GM19467 (cell line): ENCODE results near the gene ZNF638.
"Not testable (repeated sequence)": the region's sequence is repeated elsewhere in the genome, so short reads cannot be mapped to it uniquely, and the experiment has no call there.

Experiments
- ATAC-seq: cut with Tn5 transposase; IDR thresholded peaks from one replicate; pipeline ENCODE4 v1.9.1; 2021; ENCODE audit warnings: mild to moderate bottlenecking, moderate library complexity; ENCODE audit not compliant: unreplicated experiment

ZNF638 gene, protein sequence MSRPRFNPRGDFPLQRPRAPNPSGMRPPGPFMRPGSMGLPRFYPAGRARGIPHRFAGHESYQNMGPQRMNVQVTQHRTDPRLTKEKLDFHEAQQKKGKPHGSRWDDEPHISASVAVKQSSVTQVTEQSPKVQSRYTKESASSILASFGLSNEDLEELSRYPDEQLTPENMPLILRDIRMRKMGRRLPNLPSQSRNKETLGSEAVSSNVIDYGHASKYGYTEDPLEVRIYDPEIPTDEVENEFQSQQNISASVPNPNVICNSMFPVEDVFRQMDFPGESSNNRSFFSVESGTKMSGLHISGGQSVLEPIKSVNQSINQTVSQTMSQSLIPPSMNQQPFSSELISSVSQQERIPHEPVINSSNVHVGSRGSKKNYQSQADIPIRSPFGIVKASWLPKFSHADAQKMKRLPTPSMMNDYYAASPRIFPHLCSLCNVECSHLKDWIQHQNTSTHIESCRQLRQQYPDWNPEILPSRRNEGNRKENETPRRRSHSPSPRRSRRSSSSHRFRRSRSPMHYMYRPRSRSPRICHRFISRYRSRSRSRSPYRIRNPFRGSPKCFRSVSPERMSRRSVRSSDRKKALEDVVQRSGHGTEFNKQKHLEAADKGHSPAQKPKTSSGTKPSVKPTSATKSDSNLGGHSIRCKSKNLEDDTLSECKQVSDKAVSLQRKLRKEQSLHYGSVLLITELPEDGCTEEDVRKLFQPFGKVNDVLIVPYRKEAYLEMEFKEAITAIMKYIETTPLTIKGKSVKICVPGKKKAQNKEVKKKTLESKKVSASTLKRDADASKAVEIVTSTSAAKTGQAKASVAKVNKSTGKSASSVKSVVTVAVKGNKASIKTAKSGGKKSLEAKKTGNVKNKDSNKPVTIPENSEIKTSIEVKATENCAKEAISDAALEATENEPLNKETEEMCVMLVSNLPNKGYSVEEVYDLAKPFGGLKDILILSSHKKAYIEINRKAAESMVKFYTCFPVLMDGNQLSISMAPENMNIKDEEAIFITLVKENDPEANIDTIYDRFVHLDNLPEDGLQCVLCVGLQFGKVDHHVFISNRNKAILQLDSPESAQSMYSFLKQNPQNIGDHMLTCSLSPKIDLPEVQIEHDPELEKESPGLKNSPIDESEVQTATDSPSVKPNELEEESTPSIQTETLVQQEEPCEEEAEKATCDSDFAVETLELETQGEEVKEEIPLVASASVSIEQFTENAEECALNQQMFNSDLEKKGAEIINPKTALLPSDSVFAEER (N-terminal part only)

DNA sequence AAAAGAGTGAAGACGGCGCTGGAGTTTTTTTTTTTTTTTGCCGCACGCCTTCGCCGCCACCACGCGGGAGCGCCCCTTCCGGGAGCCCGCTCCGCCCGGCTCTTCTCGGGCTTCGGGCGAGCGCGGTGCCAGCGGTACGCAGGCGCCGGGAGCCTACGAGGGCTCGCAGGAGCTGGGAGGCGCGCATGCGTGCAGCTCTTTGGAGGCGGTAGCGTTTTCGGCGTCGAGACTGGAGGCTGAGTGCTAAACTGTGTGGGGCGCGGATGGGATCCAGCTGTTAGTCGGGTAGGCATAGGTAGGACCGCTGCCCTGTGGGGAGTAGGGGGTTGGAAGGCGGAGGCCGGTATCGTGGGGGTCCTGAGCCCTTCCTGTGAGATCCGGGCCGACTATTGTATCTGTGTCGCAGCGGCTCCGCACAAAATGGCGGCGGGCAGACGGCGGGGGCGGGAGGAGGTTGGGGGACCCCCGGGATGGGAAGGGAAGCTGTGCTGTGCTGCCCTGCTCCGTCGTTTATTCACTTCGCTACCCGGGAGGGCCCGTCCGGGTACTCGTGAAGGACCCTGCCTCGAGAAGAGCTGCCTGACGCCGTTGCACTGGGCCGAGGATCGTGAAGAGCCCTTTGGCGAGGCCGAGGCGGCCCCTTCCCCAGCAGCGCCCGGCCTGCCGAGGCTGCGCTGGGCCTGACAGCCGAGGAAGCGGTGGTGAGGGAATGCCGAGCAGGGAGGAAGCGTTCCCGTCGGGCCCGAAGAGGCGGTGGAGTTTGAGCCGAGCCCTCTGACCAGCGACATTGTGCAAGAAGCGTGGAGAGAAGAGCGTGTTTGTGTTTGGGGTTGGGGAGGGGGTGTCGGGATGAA is at the start of gene ZNF638:
ZNF638 (plus strand) TSS at position 202 of the 854 bp plus-strand sequence. CDS start 17,173 bp downstream, outside the sequence.
- peak; percentile 95 for ATAC-seq

DNA sequence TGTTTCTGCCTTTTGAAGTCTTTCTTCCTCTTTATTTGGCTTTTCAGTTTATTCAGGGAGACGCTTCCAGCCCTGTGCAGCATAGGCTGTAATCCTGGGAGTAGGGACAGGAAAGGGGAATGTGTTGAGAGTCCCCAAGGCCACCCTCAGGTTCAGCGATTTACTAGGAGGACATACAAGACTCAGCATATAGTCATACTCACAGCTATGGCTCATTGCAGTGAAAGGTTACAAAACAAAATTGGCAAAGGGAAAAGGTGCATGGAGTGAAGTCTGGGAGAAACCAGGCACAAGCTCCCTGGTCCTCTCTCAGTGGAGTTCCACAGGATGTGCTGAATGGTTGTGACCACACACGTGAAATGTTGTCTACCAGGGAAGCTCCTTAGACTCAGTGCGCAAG is 49.6 kb upstream of the ZNF638 start:
- ATAC-seq, result no peak

DNA sequence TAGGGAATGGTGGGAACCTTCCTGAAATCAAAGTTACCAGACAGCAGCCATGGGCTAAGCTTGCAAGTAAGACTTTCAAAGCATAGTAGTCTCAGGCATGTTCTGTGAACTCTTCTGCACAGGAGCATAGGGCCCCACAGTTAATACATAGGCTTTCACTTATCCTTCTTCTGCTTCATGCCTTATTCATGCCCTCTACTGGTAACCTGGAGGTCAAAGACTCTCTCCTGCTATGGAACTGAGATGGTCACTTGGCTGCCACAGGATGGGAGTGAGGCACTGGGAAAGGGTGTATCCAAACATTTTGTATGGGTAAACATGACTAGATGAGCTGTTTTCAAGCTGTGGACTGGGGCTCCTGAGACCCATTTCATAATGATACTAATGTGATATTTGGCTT is 49.1 kb upstream of the ZNF638 start:
- no peak for ATAC-seq

DNA sequence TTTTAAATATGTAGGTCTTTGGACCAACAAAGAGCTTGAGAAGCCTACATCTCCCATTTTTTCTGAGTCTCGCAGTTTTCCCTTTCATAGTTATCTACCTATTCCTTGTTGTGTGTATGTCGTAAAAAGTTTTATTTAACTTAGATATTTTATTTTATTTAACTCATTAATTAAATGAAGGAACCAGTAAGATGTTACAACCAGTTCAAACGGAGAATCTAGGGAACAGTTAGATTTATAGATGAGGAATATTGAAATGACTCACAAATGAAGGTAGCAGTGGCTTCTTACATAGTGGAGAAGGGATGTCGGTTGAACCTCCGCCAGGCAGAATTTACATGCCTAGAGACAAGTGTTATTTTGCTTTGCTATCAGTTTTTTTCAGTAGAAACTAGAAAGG is 48.5 kb upstream of the ZNF638 start:
- ATAC-seq, result no peak

DNA sequence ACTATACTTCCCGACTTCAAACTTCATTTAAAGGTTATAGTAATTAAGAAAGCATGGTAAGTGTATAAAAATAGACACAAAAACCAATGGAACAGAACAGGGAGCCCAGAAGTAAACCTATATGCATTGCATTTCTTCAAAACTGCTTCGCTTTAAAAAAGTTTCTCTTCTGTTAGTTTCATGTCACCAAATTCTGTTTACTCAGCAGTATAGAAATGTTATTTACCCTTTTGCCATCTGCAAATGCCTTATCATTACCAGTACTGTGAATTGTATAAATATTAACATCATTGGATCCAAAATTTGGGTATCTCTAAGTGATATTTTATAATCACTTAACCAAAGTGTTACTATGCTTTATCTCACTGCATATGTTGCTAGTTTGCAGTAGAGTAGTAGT is 45.9 kb upstream of the ZNF638 start:
- ATAC-seq, result no peak

DNA sequence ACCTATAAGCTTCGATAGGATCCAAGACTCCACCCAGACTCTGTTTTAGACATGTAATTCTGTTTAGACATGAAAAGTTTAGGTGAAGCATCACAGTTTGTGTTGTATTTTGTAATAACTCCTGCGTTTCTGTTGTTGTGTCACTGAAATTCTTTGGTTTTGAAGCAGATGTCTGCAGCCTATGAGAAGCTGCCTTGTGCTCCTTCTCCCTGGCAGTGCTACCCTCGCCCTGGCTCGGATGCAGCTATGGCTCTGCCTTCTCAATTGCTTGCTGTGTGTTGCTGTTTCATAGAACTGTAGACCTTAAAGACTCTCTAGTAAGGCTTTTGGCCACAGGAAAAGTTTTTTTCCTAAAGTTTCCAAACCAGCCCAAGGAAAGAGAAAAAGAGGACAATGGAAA is 40.2 kb upstream of the ZNF638 start:
- ATAC-seq, result no peak

DNA sequence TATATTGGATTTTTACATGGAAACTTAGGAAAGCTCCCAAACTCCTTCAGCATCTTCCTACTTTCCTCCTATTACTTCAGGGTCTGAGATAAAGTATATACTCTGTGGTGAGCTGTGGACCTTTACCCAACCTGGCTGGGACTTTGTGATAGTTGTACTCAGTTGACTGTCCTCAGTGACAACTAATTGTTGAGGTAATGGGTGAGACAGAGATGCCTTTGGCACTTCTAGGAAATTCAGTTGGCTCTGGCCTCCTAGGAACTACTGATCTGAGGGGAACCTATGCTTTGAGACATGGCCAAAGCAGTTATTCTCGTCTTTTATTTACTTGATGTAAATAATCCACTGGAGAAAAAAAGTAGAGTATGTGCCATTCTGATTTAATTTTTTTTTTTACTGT is 39.4 kb upstream of the ZNF638 start:
- ATAC-seq, result no peak

DNA sequence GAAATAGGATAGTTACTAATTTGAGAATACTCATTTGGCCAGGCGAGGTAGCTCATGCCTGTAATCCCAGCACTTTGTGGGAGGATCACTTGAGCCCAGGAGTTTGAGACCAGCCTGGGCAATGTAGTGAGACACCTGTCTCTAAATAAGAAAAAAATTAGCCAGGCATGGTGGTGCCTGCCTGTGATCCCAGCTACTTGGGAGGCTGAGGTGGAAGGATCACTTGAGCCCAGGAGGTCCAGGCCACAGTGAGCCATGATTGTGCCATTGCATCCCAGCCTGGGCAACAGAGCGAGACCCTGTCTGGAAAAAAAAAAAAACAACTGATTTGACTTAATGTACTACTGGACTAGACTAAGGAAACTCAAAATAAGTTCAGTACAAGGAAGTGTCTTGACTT is 32.7 kb upstream of the ZNF638 start:
- ATAC-seq, result no peak

DNA sequence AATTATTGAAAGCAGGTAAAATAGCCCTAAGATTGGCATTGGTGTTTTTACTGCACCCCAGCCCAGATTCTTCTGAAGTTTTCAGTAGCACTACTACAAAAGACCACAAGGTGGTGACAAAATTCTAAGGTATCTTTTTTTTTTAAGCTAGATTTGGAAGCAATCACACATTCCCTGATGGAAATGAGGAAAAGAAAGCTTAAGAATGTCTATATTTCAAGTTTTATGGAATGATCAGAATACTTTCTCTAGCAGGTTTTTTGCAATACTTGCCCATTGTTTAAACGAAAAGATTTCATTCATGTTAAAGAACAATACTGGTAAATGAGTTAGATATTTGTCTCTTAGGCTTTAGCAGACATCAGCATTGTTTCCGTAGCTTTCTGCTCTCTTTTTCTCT is 32.1 kb upstream of the ZNF638 start:
- no peak for ATAC-seq

DNA sequence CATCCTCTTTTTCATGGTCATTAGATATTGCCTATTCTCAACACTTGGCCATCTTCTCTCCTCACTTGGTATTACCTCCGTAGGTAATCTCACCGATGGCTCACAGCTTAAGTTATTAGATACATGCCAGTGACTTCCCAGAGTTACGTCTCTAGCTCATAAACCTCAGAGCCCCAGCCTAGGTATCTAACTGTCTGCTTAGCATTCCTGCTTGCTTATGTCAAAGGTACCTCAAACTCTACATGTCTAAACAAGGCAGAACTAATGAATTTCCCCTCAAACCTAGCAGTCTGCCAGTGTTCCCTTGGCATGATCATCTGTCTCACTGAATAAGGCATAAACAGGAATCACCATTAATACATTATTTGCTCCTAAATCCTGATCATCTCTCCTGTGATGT is 27.7 kb upstream of the ZNF638 start:
- no peak for ATAC-seq

DNA sequence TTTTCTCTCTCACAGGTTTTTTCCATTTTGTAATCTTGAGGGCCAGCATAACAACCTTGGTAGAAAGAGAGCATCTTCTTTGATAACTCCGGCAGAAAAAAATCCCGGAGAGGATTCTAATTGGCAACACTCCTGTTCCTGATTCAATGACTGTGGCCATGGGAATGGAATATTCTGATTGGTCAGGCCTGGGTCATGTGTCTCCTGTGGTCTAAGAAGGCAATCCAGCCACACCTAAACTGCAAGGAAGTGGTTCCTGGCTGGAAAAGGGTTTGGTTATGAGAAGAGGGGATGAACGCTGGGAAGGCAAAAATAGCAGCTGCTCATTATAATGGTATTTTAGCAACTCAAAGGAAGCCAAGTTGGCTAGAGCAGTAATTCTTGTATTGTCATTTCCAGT is 24.8 kb upstream of the ZNF638 start:
- no peak for ATAC-seq

DNA sequence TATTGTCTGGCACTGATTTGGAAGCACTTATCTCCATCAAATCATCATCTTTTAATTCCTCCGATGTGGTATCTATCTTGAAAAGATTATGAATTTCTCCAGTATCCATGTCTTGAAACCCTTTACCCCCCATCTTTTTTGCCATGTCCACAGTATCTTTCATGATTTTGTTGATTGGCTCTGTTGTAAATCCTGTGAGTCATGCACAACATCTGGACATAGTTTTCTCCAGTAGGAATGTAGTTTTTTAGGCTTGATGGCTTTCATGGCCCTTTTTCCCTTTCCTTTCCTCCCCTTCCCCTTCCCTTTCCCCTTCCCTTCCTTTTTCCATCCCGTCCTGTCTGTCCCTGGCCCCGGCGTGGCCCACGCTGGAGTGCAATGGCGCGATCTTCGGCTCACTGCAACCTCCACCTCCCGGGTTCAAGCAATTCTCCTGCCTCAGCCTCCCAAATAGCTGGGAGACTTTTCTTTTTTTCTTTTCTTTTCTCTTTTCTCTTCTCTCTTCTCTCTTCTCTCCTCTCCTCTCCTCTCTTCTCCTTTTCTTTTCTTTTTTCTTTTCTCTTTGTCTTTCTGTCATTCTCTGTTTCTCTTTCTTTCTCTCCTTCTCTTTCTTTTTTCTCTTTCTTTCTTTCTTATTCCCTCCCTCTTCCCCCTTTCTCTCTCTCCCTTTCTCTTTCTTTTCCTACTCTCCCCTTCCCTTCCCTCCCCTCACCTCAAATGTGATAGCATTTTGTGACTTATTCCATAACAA is 18.4 kb upstream of the ZNF638 start:
- no peak for ATAC-seq

DNA sequence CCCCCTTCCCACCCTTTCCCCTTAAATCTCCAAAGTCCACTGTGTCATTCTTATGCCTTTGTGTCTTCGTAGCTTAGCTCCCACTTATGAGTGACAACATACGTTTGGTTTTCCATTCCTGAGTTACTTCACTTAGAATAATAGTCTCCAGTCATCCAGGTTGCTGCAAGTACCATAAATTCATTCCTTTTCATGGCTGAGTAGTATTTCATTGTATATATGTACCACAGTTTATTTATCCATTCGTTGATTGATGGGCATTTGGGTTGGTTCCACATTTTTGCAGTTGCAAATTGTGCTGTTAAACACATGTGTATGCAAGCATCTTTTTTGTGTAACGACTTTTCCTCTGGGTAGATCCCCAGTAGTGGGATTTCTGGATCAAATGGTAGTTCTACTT is 14.5 kb upstream of the ZNF638 start:
- no peak for ATAC-seq

DNA sequence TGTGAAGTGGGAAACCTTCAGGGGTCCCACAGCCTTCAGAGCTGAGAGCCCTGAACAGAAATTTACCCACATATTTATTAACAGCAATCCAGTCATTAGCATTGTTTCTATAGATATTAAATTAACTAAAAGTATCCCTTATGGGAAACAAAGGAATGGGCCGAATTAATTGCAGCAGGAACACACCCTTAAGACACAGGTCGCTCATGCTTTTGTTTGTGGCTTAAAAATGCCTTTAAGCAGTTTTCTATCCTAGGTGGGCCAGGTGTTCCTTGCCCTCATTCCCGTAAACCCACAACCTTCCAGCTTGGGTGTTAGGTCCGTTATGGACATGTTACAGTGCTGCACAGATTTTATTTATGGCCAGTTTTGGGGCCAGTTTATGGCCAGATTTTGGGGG is 13.7 kb upstream of the ZNF638 start:
- not testable (repeated sequence) for ATAC-seq

DNA sequence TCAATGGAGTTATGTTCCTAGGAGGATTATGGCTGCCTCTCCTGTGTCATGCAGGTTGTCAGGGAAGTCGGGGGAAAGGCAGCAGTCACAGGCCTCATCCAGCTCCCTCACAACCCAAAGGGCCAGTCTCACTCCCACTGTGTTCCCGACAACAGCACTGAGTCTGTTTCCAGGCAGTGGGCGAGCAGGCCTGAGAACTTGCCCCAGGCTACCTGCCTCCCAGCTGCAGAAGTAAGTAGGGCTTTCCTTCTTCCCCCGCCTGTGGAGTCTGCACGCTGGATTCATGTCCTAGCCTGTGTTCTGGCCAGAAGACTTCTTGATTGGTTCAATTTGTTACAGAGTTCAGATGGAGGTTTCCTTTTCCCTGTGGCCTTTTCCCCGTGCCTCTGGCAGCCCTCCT is 8.2 kb upstream of the ZNF638 start:
- no peak for ATAC-seq

DNA sequence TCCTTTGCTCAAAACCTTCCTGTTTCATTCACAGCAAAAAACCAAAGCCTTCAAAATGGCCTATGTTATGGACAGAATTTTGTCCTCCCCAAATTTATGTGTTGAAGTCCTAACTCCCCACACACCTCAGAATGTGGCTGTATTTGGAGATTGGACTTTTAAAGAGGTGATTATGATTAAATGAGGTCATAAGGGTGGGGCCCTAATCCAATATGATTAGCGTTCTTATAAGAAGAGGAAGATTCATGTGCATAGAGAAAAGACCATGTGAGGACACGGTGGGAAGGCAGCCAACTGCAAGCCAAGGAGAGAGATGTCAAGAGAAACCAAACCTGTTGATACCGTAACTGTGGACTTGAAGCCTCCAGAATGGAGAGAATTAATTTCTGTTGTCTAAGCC is 4.6 kb upstream of the ZNF638 start:
- ATAC-seq, result no peak

DNA sequence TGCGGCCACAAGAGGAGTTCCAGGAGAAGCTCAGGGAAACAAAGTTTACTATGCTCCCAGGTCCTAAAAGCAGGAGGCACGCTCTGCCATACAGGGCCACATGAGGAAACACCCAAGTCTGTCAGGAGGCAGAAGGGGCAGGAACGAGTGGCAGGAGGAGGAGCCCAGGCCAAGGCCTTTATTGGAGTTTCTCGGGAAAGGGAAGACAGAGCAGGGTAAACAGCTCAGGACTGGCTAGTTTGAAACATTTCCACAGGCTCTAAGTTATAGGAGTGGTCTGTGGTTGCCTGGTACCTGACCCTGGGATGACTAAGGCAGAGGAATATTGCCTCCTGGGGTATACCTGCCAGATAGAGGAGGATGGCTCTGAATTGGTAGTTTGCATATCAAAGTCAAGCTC is 3.7 kb upstream of the ZNF638 start:
- ATAC-seq, result no peak

DNA sequence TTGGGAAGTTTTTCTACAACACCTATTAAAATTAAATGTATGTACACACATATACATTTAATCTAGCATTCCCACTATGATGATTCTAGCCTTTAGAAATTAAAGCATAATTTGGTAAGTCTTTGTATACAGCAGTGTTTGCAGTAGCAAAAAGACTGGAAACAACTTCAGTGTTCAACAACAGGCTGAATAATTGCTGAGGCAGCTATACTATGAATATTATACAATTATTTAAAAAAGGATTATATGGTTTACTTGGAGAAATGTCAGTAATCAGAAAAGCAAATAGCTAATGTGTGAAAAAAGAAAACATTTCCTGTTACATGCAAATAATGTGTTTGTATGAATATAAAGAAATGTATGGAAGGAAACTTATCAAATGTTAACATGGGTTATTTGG is 1.4 kb upstream of the ZNF638 start:
- no peak for ATAC-seq

DNA sequence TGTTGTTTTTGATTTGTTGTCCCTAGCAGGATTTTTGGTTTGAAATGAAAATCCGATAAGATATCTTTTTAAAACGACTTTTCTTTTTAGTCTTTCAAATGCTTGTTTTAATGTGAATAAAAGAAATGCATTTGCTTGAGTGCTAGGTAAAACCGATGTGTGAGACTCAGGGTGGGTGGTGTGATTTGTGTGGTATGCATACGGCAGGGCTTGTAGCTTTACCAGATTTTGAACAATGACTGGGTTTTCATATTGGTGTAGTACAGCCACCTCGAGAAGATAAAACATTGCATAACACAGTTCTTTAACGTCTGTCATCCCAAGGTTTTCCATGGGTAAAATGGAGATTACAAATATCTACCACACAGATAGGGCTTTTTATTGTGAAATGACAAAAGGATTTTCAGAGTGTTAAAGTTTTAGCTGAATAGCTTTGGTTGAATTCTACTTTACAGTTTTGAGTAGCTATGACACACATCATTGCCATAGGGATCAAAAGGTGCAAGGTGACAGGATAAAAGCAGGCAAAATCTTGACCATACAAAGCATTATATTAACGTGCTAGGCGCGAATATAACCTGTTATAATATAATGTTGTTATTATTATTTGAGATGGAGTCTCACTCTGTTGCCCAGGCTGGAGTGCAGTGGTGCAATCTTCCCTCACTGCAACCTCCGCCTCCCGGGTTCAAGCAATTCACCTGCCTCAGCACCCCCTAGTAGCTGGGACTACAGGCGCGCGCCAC is 824 bp upstream of the ZNF638 start:
- no peak for ATAC-seq
